GM18507 (cell line): ENCODE results near the gene MTG2.
A peak's percentile ranks its signal among the peaks of the same experiment; 100 is the strongest.

ENCODE experiments used
- DNase-seq: peaks from one replicate; pipeline ENCODE4 v3.0.0; 2011; ENCODE audit warnings: low read depth; ENCODE audit not compliant: insufficient read length; ENCODE audit errors: extremely low spot score
- FAIRE-seq: peaks from 2 replicates; lab custom pipeline; 2011; peaks lifted over from hg19 to GRCh38; lab: Jason Lieb, UNC

MTG2 gene

DNA sequence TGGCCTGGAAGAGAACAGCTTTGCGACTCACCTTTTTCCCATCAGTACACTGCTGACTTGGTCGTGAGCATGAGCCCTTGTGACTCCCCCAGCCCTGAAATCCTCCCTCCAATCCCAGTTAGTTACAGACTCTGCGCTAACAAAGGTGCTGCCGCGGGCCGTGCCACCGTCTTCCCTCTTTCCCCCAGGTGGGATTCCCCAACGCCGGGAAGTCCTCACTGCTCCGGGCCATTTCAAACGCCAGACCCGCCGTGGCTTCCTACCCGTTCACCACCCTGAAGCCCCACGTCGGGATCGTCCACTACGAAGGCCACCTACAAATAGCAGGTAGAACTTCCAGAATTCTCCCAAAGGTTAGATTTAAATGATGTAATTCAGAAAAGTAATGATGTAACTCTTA lies 16.1 kb downstream of the MTG2 start:
- FAIRE-seq (no peak), DNase-seq (no peak)

DNA sequence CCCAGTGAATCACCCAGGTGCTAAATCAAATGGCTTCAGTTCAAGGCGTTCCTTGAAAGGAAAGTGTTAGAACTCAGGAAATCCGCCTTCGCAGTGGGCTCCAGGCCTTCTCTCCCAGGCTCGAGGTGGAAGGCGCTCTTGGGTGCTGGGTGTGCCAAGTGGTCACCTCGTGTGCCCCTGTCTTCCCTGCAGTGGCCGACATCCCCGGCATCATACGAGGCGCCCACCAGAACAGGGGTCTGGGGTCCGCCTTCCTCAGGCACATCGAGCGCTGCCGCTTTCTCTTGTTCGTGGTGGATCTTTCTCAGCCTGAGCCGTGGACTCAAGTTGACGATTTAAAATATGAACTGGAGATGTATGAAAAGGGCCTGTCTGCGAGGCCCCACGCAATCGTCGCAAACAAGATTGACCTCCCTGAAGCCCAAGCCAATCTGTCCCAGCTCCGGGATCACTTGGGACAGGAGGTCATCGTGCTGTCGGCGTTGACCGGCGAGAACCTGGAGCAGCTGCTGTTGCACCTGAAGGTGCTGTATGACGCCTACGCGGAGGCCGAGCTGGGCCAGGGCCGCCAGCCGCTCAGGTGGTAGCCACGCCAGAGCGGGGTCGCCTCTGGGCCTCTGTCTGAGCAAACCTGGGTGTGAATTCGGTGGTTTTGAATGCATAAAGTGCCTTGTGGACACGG lies 17.8 kb downstream of the MTG2 start:
- no peak for DNase-seq
- FAIRE-seq = no peak

DNA sequence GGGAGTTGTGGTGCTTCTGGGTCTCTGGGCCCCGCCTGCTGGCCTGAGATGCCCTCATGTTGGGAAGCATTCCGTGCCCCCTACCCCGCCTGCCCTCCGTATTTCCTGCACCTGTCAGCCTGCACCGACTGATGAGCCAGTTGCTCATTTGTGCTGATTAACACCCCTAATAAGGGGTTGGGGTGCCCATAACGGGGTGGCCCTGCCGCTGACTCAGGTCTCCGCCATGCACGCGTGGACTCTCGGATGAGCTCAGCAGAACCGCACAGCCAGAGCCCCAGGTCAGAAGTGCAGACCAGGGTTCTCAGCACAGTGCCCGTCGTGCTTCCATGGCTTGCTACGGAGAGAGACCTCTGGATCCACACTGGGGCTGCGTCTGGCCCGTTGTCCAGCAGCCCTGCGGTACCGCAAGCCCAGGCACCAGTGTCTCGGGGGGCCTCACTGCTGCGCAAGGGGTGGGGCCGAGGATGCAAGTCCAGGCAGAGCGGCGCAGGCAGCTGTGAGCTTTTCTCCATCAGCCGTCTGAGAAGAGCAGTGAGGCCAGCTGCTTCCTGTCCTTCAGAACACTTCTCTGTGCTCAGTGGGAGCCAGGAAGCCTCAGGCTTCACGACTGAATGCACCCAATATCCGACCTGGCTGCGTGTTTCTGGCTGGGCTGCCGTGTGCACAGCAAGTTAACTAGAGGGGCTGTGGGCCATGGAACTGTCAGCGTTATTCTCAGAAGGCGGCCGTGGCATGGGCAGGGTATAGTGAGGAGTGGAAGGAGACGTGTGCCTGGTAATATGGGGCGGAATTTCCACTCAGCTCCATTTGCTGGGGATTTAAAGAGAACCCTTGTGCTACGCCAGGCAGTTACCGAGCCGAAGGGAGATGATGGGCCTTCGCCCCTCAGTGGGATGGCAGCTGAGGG lies 18.6 kb downstream of the MTG2 start:
- DNase-seq (peak; percentile 36), FAIRE-seq (peak; percentile 69)

DNA sequence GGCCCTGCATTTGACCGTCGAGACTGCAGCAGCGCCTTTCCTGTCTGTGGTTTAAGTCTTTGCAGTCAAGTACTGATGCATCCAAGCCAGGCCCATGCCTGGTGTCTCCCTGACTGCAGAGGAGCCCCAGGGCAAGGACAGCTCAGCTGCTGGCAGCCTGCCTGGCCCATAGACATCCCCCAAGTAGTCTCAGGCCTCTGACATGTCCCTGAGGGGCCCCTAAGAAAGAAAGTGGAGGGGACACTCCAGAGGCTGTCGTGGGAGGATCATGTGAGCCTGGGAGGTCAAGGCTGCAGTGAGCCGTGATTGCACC lies 19.2 kb downstream of the MTG2 start:
- FAIRE-seq (no peak), DNase-seq (no peak)

DNA sequence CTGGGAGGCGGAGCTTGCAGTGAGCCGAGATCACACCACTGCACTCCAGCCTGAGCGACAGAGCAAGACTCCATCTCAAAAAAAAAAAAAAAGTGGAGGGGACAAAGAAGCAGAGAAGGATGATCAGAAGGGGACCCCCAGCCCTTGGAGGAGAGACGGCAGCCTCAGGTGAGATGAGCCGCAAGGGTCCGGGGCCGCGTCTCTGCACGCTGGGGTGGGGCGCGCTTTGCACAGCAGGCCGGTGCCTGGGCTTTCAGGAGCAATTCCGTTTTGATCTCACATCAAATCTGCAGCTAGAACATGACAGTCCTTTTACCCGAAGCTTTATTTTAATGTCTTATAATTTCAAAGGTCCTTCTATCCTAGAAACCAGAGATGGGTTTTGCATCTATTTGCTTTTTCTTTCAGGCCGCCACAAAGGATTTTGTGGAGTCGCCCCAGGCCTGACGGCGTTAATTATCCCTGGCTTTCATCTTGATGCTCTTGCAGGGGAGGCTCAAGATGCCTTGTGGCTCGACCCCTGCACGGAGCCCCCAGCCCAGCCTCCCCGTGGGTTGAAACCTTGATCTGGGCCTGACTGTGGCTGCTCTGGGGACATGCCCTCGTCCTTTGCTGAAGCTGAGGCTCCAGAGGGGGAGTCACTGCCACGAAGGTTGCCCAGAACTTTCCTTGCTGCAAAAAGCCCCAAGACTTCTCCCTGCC lies 20.0 kb downstream of the MTG2 start:
- no peak for FAIRE-seq
- no peak for DNase-seq

DNA sequence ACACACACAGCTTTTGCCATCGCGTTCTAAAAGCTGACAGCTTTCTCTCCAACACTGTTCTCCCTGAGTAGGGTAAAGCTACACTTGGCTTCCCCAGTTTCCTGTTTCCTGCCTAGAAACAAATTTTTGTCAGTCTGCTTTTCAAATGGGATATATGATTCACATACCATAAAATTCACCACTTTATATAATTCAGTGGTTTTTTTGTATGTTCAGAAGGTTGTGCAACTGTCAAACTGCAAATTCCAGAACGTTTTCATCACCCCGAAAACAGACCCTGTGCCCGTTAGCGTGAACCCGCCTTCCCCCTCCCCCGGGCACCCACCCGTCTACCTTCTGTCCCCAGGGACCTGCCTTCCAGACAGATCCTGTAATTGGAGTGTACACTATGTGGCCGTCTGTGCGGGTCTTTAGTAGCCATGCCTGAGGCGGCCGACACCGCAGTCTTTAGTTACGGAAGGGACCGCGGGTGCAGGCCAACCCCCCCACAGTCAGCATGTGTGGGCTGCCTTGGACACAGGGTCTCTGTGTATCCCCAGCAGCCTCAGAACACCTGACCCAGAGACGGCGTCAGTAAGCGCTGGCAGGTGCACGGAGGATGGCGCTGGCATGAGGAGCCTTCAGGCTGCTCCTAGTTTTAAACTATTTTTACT lies 20.7 kb downstream of the MTG2 start:
- no peak for FAIRE-seq

DNA sequence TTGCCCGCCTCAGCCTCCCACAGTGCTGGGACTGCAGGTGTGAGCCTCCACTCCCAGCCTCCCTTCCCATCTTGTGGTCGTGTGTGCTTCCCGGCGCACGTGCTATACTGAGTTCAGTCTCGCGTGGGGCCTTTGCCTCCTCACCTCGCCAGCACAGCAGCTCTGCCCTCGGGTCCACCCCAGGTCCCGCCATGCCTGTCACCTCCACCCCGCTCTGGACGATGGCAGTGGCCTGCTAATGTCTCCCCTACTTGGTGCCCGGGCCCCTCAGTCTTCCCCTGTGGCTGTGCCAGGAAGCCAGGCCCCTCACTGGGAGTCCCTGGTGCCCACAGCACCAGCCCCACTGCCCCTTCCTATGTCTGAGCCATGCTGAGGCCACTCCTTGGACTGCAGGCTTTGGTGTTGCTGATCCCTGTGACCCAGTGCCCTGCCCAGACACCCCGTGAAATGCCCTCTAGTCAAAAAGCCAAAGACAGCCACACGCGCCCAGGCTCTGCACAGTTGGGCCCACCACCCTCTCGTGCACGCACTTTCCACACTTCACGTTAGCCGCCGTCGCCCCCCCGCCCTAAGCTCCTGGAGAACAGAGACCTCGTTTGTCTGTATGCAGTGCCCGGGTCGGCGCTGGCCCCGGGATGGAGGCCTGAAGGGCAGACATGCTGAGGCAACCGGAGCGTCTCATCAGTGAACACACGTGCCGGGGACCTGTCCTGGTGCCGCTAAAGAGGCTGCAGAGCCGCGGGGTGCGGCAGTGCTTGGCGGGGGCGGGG lies 23.0 kb downstream of the MTG2 start:
- no peak for FAIRE-seq
- DNase-seq = no peak

More for the DNA sequence above, 20.7 kb downstream of the MTG2 start:
- DNase-seq = no peak

DNA sequence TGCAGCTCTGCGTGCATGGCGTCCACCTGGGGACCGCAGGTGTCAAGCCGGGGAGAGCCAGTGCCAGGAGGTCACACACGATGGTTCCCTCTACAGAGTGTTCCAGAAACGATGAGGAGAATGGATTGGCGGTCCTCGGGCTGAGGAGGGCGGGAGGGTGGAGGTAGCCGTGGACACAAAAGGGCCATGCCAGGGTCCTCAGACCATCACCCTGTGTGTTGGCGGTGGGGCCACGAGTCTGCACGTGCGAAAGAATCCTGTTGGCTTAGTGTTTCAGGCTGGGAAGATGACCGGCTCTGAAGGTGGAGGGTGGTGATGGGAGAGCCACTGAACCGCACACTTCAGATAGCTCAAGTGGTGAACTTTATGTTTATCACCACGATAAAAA lies 23.6 kb downstream of the MTG2 start:
- no peak for FAIRE-seq
- DNase-seq = no peak

DNA sequence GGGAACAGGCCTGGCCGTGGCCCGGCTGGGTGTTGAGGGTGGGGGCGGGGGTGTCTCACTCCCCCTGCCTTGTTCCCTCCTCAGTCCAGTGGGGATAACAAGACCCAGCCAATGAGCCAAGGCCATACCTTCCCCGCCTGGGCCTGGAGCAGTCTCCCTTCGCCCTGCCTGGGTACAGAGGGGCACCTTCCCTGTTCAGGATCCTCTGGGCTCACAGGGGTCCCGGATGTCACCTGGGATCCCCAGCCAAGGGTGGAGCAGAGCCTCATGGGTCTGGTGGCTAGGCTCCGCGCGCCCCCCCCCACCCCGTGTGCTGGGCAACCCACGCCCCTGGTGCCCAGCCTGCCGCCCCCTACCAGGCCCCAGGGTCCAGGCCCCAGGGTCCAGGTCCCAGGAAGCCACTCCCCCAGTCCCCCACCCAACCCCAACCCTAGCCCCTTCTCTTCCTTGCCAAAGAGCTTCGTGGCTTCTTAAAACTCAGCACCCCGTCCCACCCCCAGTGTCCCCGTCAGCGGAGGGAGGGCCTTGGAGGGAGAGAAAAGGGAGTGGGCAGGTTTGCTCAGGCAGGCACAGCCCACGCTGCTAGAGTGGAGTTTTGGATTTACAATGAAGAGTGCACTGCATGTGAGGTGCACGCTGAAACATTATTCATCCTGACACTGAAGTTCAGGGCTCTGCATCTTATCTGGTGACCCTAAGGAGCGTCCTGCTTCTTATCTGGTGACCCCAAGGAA lies 25.4 kb downstream of the MTG2 start:
- no peak for FAIRE-seq
- DNase-seq = no peak

DNA sequence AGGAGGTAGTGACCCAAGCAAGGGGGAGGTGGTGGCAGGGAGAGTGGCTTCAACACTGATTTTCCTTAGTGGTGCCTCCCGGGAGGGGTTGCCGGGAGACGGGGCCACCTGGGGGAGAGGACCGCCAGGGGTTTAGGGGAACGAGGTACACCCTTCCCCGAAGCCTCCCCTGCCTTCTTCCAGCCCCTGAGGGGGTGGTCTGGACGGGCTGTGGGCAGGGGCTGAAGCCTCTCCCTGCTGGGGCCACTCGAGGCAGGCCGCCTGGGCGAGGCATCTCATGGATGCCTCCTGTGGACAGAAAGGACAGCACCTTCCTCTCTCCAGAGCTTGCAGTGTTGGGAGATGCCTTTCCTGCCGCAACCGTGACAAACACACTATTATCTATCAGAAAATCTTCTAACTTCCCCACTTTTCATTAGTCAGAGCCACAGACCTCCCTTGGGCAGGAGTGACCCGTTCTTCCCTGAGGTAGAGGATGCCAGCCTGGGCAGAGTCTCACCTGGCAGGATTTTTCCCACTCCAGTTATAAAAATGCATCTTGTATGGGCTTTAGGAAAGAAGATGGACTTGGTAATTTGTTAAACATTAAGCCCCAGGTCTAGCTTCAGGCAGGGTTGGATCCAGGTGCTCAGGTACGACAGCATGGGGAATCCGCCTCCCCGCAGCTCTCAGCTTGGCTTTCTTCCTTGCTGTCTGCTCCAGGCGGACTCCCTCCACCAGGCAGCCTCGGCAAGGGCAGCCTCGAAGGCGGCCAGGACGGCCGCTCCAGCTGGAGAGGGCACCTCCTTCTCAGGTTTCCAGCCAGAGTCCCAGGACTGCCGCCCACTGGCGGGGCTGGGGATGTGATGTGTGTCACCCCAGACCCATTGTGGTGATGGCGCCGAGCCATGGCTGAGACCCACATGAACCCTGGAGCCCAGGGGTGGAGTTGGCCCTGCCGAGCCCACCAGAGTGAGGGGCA lies 26.2 kb downstream of the MTG2 start:
- DNase-seq (no peak), FAIRE-seq (no peak)

DNA sequence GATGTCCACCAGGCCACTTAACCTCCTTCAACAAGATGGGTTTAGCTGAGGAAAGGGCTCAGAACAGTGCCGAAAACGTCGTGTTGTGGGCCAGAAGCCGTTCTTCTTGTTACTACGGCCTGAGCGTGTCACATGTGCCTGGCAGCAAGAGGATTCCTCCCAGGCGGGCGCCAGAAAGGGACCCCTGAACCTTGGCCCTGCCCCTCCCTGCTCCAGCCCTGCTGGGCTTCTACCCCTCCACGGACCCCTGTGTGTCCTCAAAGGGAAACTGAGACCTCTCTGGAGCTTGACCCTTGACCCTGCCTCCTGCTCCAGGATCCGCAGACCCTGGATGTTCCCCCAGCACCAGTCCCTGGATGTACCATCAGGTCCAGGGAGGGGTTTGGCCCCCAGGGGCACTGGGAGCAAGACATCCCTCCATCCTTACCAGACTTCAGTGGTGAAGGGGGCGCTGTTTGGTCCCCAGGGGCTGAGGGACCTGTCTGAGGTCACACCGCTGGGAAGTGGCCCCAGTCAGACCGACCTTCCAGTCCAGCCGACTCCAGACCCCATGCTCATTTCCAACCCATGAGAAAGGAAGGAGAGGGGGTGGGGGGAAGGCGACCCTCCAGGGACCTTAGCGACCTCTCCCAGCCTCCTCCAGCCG lies 27.1 kb downstream of the MTG2 start:
- DNase-seq = no peak
- no peak for FAIRE-seq

DNA sequence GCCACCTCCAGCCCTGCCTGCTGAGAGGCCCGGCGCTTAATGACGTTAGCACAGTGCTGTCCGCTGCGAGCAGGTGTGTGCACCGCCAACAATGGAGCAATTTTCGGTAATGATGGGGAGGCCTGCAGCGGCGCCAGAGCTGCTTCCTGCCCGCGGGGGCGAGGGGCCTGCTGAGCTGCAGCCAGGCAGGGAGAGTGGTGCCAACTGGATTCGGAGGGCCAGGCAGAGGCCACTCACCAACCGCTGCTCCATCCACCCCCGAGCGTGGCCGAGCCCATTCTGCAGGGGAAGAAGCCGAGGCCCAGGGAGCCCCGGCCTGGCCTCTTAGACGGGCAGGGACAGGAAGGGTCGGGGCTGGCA lies 27.6 kb downstream of the MTG2 start:
- FAIRE-seq = no peak

DNA sequence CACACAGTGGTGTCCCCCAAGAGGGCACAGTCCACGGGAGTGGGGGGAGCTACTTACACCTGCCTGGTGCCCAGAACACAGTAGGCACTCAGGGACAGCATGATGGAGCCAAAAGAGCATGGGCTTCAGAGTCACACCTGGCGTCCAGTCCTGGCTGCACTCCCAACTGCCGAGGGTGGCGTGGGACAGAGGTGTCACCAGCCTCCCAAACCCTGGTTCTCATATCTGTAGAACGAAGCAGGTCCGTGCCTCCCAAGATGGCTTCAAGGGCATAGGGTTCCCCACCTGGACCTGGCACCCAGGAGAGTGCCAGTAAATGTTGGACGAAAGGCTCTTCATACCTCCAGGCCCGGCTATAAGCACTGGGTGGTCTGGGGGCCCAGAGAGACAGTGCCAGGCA lies 28.4 kb downstream of the MTG2 start:
- FAIRE-seq (no peak), DNase-seq (no peak)

More for the DNA sequence above, 27.6 kb downstream of the MTG2 start:
- no peak for DNase-seq

DNA sequence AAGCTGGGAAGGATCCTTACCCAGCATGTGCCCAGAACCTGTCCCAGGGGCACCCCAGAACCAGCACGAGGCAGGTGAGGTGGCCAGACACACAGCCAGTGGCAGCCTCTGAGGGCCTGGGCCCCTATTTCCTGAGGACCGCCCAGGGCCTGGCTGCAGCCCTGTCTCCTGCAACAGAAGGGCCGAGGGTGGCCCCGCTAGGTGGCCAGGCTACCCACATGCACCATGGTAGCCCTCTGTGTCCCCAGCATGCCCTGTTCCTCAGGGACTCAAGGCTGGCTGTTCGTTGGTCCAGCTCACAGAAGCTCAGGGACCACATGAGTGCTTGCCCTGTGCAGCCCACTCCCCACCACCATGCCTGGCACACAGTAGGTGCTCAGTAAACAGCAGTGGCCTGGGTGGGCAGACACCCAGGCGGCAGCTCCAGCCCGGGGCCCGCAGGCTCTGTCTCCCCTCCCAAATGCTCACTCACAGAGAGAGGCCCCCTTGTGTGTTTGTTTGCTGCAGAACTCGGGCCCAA lies 29.0 kb downstream of the MTG2 start:
- DNase-seq (no peak), FAIRE-seq (no peak)

DNA sequence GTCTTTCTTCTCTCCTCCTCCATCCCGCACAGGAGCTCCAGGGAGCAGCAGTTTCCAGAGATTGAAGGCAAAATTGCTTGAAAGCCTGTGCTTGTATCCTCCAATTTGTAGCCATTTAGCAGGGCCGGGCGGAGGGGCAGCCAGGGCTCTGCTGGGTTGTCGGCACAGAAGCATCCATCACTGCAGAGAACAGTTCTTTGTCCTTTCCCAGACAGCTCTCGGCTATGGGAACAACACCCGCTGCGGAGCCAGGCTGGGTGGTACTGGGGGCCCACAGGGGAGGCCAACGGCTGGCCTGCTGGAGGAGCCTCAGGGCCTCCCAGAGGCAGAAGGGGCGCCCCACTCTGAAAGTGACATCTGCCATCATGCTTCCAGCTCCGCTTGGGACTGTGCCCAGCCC lies 29.5 kb downstream of the MTG2 start:
- no peak for FAIRE-seq
- DNase-seq = no peak

DNA sequence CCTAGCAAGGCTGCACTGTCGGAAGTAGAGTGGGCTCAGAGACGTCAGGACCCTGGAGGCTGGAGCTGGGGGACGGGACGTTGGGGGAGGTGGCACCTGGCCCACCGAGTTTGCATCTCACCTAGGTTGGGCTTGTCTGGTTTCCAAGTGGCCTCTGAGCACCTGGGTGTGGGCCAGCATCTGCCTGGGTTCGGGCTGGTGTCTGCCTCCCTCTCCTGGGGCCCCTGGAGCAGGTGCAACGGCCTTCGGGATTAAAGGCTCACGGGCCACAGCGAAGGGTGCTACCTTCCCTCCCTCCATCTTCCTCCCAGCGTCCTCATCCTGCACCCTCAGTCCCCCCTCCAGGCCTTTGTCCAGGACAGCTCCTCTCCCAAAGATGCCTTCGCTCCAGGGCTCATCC lies 31.2 kb downstream of the MTG2 start:
- FAIRE-seq (no peak), DNase-seq (no peak)
